Activated CD4-positive, alpha-beta memory T cell treated with anti-CD3 and anti-CD28 coated beads, Interleukin-2, amount 10 ng/mL, durations not matched to agents 7 days and 5 days (primary cell): ENCODE data around the gene GPRIN2. TPM values are rescaled to one million over a fixed set of nuclear protein-coding genes. Genes with fewer than 3 reads are reported as not detected.

Experiments
- CTCF ChIA-PET: fragments of 350-600 bp; sonication (Branson Sonifier 250); formaldehyde crosslinking; loops from one replicate; lab custom pipeline; 2021; ENCODE audit warnings: antibody characterized with exemption, inconsistent platforms; lab: Charles Lee
- POLR2A ChIA-PET: fragments of 350-600 bp; sonication (Branson Sonifier 250); formaldehyde crosslinking; loops from one replicate; lab custom pipeline; 2021; ENCODE audit warnings: antibody characterized with exemption; lab: Charles Lee
- DNase-seq: peaks from one replicate; pipeline ENCODE4 v3.0.0-alpha.2; 2020
- H3K27ac Mint-ChIP-seq: one replicate; pipeline ENCODE4 v1.8.0; 2021; ENCODE audit warnings: mild to moderate bottlenecking, mixed read lengths
- H3K27me3 Mint-ChIP-seq: one replicate; pipeline ENCODE4 v1.8.0; 2021; ENCODE audit warnings: mixed read lengths
- H3K36me3 Mint-ChIP-seq: one replicate; pipeline ENCODE4 v1.8.0; 2021; ENCODE audit warnings: low read depth, mixed read lengths
- H3K4me1 Mint-ChIP-seq: one replicate; pipeline ENCODE4 v1.8.0; 2021; ENCODE audit warnings: mixed read lengths
- H3K4me3 Mint-ChIP-seq: one replicate; pipeline ENCODE4 v1.8.0; 2021; ENCODE audit warnings: mild to moderate bottlenecking, mixed read lengths
- H3K9me3 Mint-ChIP-seq: one replicate; pipeline ENCODE4 v1.8.0; 2021; ENCODE audit warnings: mixed read lengths
- total RNA-seq, 2 experiments: library from RNA; stranded (reverse); gene quantifications; one replicate each; pipeline ENCODE4 v1.2.3, GENCODE V29; 2021

The GPRIN2 gene
- total RNA-seq, 2 experiments from 2014 or later: not detected

DNA sequence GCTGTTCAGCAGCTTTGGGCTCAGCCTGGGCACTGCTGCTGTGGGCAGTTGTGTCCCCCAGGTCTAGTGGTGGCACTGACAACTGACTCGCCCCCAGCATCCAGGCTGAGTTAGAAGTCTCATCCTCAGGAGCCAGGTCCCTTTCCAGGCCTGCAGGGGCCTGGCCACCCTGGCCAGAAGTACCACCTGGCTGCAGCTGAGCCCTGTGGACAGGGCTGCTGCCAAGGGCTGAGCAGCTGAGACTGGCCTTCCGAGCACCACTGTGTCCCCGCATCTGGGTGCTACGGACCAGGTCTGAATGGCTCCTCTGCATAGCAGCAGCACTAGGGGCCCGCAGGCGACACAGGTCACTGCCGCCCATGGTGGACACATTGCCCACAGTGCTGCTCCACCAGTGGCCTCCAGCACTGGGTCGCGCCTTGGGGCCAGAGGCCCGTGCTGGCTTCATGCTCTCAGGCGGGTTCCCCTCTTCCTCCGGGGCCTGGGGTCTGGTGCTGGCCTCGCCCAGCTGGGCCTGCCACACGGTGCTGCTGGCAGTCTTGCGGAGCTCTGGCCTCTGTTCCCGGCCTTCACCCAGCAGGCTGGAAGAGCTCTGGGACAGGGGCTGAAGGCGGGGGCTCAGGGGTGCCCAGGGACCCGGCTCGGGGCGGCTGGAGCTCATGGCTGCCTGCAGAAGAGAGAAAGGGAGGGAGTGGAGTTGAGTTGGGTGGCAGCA is 6.2 kb downstream of the GPRIN2 start:
- Mint-ChIP-seq H3K4me1 (no peaks in the 10 kb centered on the region), H3K27me3 (no peaks in the 10 kb centered on the region), H3K4me3 (no peak overlapping the region), H3K9me3 (no peaks in the 10 kb centered on the region), H3K36me3 (no peaks in the 10 kb centered on the region), H3K27ac (no peak overlapping the region)
- DNase-seq: peak; percentile 15
- POLR2A ChIA-PET: no interaction called here
- CTCF ChIA-PET: no interaction called here

DNA sequence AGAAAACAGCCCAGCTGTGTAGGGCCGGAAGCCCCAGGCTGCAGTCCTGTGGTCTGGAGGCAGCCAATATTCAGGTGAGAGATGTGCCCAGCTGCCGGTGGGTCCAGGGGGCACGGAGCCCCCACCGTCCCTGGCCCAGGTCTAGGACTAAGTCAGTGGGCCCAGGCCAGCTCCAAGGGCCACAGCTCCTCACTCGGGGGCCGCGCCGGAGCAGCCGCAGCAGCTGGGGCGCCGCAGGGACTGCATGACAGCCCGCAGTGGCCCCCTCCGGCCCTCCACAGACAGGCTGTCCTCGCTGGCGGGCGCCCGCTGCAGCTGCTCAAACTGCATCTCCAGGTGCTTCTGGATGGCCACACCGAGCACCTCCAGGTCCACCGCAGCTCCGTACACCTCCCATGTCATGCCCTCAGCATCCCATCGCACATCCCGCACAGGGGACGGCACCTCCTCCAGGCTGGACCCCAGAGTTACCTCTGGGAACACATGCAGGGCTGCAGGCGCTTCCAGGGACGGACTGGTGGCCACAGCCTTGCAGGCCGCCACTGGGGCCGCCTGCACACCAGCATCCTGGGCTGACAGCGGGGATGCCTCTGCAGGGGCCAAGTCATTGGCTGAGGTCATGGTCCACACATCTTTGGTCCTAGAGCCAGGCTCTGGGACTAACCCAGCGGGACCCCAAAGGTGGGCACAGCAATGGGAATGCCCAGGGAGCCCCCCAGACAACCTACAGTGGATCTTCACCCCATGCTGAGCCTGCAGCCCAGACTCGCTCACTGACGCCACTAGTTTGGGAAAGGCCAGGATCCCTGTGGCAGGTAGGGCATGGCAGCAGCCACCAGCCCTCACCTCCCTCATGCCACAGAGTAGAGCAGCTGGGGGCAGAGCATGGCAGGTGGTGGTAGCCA is 7.0 kb downstream of the GPRIN2 start:
- Mint-ChIP-seq H3K4me3 (no peak overlapping the region), H3K36me3 (no peaks in the 10 kb centered on the region), H3K4me1 (no peaks in the 10 kb centered on the region), H3K27ac (no peak overlapping the region), H3K9me3 (no peaks in the 10 kb centered on the region), H3K27me3 (no peaks in the 10 kb centered on the region)
- CTCF ChIA-PET: no interaction called here
- DNase-seq: peak; percentile 15
- POLR2A ChIA-PET: no interaction called here

- no peaks in the 10 kb centered on the region for H3K36me3 Mint-ChIP-seq
- H3K27ac Mint-ChIP-seq: no peak overlapping the region
- ChIA-PET CTCF (no interaction called here), POLR2A (no interaction called here)
- H3K4me3 Mint-ChIP-seq: no peak overlapping the region
- H3K4me1 Mint-ChIP-seq: no peaks in the 10 kb centered on the region
- H3K27me3 Mint-ChIP-seq: no peaks in the 10 kb centered on the region
- no peaks in the 10 kb centered on the region for H3K9me3 Mint-ChIP-seq
- no peak for DNase-seq
Measured at GRCh38 chr10:46548498-46549090, 7.9 kb downstream of the GPRIN2 start.

GRCh38 chr10:46547541-46548497 is 8.6 kb downstream of the GPRIN2 start:
- no peaks in the 10 kb centered on the region for H3K4me1 Mint-ChIP-seq
- H3K27ac Mint-ChIP-seq: no peak overlapping the region
- no peak for DNase-seq
- H3K27me3 Mint-ChIP-seq: peaks cover 6% of the 10 kb centered on the region
- no peaks in the 10 kb centered on the region for H3K36me3 Mint-ChIP-seq
- ChIA-PET POLR2A (no interaction called here), CTCF (no interaction called here)
- H3K9me3 Mint-ChIP-seq: no peaks in the 10 kb centered on the region
- no peak overlapping the region for H3K4me3 Mint-ChIP-seq

DNA sequence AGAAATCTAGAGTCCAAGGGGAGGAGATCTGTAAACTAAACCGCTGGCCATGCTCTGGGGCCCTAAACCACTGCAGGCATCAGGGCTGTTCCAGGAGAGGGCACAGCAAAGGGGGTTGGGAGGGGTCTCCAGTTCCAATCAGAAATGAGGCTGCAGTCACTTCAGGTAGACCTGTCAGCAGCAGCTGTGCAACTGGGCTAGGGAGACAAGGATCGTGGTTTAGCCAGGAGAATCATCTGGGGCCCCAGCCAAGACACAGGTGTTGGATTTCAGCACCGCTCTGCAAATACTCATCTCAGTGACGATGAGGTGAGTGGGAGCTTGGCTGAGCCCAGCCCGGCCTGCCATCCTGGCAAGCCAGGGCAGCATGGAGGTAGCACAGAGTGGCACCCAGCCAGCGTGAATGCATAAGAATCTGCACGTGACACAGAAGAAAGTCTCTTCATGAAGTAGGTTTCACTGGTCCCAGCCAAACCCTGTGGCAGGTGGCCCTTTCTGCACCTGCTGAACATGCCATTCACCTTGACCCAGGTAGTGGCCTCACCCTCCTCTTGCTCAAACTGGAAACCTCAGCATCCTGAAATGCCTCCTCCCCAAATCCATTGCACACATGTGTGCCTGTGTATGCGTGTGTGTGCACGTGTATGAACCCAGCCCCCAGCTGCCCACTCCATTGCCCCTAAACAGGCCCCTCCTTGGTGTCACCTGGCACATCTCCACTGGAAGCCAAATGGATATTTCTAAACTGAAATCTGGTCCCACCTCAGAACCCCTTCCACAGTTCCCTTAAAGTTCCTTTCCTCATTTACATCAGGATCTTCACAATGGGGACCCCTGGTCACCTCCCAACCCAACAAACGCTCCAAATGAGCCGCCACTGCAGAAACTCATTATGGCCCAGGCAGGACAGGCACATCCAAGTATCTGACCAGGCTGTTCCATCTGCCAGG is 9.6 kb downstream of the GPRIN2 start:
- no peak overlapping the region for H3K4me3 Mint-ChIP-seq
- POLR2A ChIA-PET: no interaction called here
- no peaks in the 10 kb centered on the region for H3K9me3 Mint-ChIP-seq
- no peak for DNase-seq
- no peaks in the 10 kb centered on the region for H3K36me3 Mint-ChIP-seq
- CTCF ChIA-PET: no interaction called here
- H3K27me3 Mint-ChIP-seq: peaks cover 15% of the 10 kb centered on the region
- H3K27ac Mint-ChIP-seq: no peak overlapping the region
- no peaks in the 10 kb centered on the region for H3K4me1 Mint-ChIP-seq

DNA sequence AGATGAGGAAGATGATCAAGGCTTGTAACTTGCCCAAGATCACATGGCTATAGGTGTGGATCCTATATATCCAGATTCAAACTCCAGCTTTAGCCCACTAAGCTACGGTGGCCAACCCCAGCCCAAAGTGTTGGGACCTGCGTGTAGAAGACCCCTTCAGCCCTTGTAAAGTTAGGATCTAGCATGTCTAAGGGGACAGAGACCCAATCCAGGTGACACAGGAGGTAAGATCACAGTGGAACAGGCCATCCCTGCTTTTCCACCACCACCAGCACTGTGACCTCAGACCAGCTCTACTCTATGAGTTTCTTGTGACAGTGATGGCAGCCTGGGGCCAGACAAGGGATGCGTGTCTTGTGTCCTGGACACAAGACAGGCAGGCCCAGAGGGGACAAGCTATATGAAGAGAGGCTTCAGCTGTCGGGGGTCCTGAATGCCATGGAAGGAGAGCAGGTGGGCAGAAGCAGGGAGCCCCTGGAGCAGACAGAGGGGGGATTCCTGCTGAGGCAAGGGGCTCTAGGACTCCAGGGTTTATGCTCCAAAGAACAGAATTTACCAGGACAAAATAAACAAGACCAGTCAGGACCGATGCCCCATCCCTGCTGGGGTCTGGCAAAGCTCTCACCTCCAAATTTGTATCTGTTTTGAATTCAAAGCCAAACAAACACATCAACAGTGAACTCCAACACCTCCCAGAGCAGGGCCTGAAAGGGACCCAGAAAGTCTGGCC is 10.4 kb downstream of the GPRIN2 start:
- Mint-ChIP-seq H3K36me3 (no peaks in the 10 kb centered on the region), H3K4me1 (no peaks in the 10 kb centered on the region), H3K9me3 (no peaks in the 10 kb centered on the region), H3K4me3 (no peak overlapping the region), H3K27me3 (peaks cover 16% of the 10 kb centered on the region), H3K27ac (no peak overlapping the region)
- ChIA-PET CTCF (no interaction called here), POLR2A (no interaction called here)
- no peak for DNase-seq

DNA sequence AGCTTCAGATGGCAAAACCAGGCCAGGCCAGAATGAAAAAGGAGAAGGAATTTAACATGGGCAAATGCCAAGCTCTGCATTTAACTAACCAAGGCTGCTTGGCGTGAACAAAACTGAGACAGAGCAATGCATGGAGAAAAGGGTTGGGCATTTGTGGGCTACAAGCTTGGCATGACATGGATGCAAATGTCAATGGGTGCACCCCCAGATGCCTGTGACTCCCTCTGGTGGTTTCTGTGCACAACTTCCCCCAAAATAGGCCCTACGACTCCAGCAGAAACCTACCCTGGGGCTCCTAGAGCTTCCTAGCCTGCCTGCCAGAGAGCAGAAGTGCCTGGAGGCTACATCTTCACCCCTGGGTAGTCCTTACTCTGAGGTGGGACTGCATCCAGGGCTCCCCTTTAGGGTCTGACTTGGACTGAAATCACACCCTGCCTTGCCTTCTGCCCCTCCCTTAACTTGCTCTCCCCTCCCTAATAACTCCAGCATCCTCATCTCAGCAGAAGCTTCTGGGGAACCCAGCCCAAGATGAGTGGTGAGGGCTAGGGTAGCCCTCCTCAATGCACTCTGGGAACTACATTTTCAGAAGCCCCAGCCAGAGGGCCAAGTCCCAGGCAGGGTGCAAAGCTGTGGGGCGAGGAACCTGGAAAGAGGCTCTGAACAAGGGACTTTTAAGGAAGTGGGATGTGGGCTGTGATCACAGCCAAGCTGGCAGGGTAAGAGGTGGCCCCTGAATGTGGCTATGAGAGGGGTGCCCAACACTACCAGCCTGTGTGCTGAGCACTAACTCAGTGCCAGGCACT is 11.3 kb downstream of the GPRIN2 start:
- Mint-ChIP-seq H3K4me3 (no peak overlapping the region), H3K27me3 (peaks cover 24% of the 10 kb centered on the region), H3K9me3 (no peaks in the 10 kb centered on the region), H3K36me3 (no peaks in the 10 kb centered on the region), H3K27ac (no peak overlapping the region), H3K4me1 (peaks cover 1% of the 10 kb centered on the region)
- DNase-seq: no peak
- CTCF ChIA-PET: interaction anchor here (1.4 kb wide), 1 partner anchor 28 kb away, joined by 4 read pairs; no protein-coding TSS in a partner anchor
- POLR2A ChIA-PET: no interaction called here

DNA sequence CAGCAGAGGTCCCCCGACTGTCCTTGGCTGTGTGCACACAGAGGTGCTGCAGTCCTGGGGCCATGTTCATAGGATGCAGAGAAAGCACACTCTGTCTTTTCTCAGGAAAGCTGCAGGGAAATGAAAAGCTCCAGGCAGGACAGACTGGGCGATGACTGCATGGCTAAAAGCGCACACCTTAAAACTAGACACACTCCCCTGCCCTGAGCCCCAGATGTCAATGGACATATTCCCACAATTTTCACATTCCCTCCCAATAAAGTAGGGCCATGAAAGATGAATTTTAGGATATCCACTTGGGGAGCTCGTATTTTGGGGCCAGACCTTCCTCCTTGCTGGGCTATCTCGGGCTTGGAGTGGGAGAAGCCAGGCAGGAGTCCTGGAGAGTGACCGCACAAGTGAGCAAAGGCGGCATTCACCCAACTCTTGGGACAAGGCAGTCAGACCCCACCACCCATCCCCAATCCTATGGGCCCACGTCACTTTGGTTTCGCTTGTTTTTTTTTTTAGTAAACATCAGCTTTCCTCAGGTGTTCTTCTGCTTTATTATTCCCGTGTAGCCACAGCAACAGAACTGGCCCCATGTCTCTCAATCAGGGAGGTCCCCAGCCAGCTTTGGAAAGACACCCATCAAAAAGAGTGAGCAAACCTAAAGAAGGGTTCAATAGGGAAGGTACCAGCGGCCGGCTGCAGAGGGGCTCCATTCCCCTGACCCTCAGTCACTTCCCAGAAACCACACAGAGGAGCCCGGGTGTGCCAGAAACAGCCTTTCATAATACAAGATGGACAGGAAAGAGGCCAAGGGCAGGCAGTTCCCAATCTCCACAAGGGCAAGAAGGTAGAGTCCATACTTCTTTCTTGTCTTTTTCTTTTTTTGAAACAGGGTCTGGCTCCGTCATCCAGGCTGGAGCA is 12.7 kb downstream of the GPRIN2 start:
- Mint-ChIP-seq H3K36me3 (no peaks in the 10 kb centered on the region), H3K27me3 (peaks cover 33% of the 10 kb centered on the region), H3K4me1 (peaks cover 1% of the 10 kb centered on the region), H3K4me3 (no peak overlapping the region), H3K9me3 (no peaks in the 10 kb centered on the region), H3K27ac (no peak overlapping the region)
- POLR2A ChIA-PET: no interaction called here
- DNase-seq: no peak
- CTCF ChIA-PET: interaction anchor here (1.4 kb wide), 1 partner anchor 26 kb away, joined by 4 read pairs; no protein-coding TSS in a partner anchor

- ChIA-PET CTCF (no interaction called here), POLR2A (no interaction called here)
- H3K27ac Mint-ChIP-seq: no peak overlapping the region
Measured at GRCh38 chr10:46542567-46543465, 13.6 kb downstream of the GPRIN2 start.

More at GRCh38 chr10:46542567-46543465, 13.6 kb downstream of the GPRIN2 start:
- H3K4me3 Mint-ChIP-seq: no peak overlapping the region
- H3K9me3 Mint-ChIP-seq: no peaks in the 10 kb centered on the region
- peaks cover 1% of the 10 kb centered on the region for H3K4me1 Mint-ChIP-seq
- H3K36me3 Mint-ChIP-seq: no peaks in the 10 kb centered on the region
- peaks cover 38% of the 10 kb centered on the region for H3K27me3 Mint-ChIP-seq
- no peak for DNase-seq
